Activated T-cell treated with anti-CD3 and anti-CD28 coated beads for 48 hours (primary cell): ENCODE data around the gene TRIM64C.
"Not testable (repeated sequence)": the region's sequence is repeated elsewhere in the genome, so short reads cannot be mapped to it uniquely, and the experiment has no call there.

ENCODE experiments used
- DNase-seq: peaks from one replicate; pipeline ENCODE4 v3.0.0-alpha.2; 2020; ENCODE audit warnings: low read depth

TRIM64C gene, protein sequence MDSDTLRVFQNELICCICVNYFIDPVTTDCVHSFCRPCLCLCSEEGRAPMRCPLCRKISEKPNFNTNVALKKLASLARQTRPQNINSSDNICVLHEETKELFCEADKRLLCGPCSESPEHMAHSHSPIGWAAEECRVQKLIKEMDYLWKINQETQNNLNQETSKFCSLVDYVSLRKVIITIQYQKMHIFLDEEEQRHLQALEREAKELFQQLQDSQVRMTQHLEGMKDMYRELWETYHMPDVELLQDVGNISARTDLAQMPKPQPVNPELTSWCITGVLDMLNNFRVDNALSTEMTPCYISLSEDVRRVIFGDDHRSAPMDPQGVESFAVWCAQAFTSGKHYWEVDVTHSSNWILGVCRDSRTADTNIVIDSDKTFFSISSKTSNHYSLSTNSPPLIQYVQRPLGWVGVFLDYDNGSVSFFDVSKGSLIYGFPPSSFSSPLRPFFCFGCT

GRCh38 chr11:49059012-49059411 lies at the start of gene TRIM64C:
Gene TRIM64C, minus strand, starts transcription at chr11:49059112. Its CDS starts 0 bp downstream, at chr11:49059112.
- not testable (repeated sequence) for DNase-seq

DNA sequence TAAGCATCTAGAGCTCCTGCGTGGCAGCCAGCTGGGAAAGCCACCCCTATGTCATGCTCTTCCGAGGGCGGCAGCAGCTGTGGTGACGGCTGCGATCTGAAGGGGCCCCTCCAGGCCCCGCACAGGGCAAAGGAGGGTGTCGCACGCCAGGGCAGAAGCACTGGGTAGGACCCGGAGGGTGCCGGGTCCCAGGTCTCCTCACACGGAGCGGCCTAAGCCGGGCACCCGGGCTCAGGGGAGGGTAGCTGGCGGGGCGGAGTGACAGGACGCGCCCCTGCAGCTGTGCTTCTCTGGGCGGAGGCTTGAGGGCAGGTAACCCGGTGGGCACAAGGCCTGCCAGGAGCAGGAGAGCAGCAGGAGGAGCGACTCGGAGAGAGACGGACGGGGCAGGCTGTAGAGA lies 43.4 kb upstream of the TRIM64C start:
- not testable (repeated sequence) for DNase-seq

DNA sequence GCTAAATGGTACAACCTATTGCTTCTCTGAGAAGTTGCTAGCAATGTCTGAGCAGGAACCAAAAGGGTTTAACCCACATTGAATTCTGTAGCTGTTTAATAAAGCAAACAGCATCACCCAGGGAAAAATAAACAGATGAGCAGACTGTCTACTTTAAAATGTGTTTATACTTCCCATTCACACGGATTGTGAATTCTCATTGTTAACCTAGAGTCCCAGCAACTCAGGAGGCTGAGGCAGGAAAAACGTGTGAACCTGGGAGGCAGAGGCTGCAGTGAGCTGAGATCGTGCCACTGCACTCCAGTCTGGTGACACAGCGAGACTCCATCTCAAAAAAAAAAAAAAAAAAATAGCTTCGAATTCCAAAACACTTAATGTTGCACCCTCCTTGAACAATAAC lies 11.0 kb upstream of the TRIM64C start:
- DNase-seq: not testable (repeated sequence)

DNA sequence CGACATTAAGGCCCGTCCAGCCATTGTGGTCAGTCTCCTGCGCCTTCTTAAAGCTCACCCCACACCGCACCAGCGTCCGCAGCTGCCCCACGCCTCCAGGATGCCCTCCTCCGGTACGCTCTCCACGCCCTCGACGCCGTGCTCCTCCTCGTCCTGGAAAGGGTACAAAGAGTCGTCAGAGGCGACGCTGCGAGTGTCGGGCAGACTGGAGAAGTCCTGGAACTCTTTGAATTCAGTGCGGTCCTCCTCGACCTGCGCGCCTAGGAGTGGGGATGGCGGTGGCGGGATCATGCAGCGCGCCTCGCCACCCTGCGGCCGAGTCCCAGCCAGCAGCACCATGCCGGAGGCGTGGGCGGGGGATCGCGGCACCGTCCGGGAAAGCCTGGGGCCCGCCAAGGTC lies 9.1 kb downstream of the TRIM64C start:
- DNase-seq: not testable (repeated sequence)

DNA sequence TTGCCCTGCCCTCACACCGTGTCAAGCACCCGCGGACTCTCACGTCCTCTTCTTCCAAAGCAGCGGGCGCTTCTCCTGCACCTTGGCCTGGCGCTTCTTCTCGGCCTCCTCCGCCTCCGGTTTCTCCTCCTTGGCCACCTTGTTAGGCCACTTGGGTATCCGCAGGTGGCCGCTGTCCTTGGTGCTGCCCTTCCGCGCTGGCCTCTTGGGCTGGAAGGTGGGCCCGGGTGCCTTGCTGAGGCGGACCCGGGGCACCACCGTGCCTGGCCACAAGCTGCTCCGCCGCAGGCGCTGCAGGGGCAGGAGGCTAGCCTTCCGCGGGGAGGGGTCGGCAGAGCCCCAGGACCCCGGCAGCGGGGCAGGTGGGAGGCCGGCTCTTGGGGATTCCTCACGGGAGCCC lies 10.7 kb downstream of the TRIM64C start:
- DNase-seq: not testable (repeated sequence)

DNA sequence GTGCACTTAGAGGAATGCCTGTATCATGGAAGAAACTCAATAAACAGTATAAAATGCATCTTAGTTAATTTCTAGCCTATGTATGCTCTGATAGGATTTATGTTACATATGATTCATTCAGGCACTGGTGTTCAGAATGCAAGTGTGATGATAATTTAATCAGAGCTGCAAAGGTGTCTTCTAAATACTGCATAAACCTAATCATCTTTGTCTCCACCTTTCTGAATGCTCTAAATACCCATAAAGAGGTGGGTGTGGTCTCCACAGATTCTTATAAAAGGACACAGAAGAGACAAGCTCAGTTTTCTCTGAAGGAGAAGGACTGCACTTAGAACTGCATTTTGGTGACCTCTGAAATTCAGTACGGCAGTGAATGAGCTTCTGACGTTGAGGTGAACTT lies 30.4 kb downstream of the TRIM64C start, which contains the start of gene TRIM49B:
TSS of gene TRIM49B (plus strand) at position 301 of the 400 bp plus-strand sequence. CDS start 2,777 bp downstream, outside the sequence.
- not testable (repeated sequence) for DNase-seq
